ENCODE results near the gene RIMBP3B.
"Not testable (repeated sequence)": the region's sequence is repeated elsewhere in the genome, so short reads cannot be mapped to it uniquely, and the experiment has no call there.

RIMBP3B gene

GRCh38 chr22:21384468-21385357 is 1.2 kb downstream of the RIMBP3B start:
- not testable (repeated sequence) for H3K9me3 ChIP-seq (ENCODE audit: insufficient read depth, low read depth, low read length); H3K9ac ChIP-seq (ENCODE audit: low read depth, low read length); H3K27ac ChIP-seq (ENCODE audit: low read depth, low read length); H3K4me1 ChIP-seq (ENCODE audit: insufficient read depth, low read length); H3K4me3 ChIP-seq (ENCODE audit: low read length); H3K36me3 ChIP-seq (ENCODE audit: insufficient read depth, low read length); H3K27me3 ChIP-seq (ENCODE audit: insufficient read depth, low read length)
- no CpG with 5 or more reads among the region's 79 CpGs for WGBS

- not testable (repeated sequence) for H3K9ac ChIP-seq (ENCODE audit: low read depth, low read length); H3K4me3 ChIP-seq (ENCODE audit: low read length); H3K4me1 ChIP-seq (ENCODE audit: insufficient read depth, low read length); H3K36me3 ChIP-seq (ENCODE audit: insufficient read depth, low read length); H3K27me3 ChIP-seq (ENCODE audit: insufficient read depth, low read length); H3K27ac ChIP-seq (ENCODE audit: low read depth, low read length); H3K9me3 ChIP-seq (ENCODE audit: insufficient read depth, low read depth, low read length)
- WGBS = no CpG with 5 or more reads among the region's 7 CpGs
These were observed 5.9 kb downstream of the RIMBP3B start for GRCh38 chr22:21389480-21389879.

GRCh38 chr22:21390013-21390412 is 6.5 kb downstream of the RIMBP3B start:
- not testable (repeated sequence) for H3K4me1 ChIP-seq (ENCODE audit: insufficient read depth, low read length); H3K9me3 ChIP-seq (ENCODE audit: insufficient read depth, low read depth, low read length); H3K4me3 ChIP-seq (ENCODE audit: low read length); H3K27me3 ChIP-seq (ENCODE audit: insufficient read depth, low read length); H3K36me3 ChIP-seq (ENCODE audit: insufficient read depth, low read length); H3K9ac ChIP-seq (ENCODE audit: low read depth, low read length); H3K27ac ChIP-seq (ENCODE audit: low read depth, low read length)
- WGBS = no CpG with 5 or more reads among the region's 9 CpGs

- H3K27ac ChIP-seq (ENCODE audit: low read depth, low read length); H3K4me1 ChIP-seq (ENCODE audit: insufficient read depth, low read length); H3K36me3 ChIP-seq (ENCODE audit: insufficient read depth, low read length); H3K9me3 ChIP-seq (ENCODE audit: insufficient read depth, low read depth, low read length); H3K27me3 ChIP-seq (ENCODE audit: insufficient read depth, low read length); H3K9ac ChIP-seq (ENCODE audit: low read depth, low read length); H3K4me3 ChIP-seq (ENCODE audit: low read length): not testable (repeated sequence)
- WGBS = no CpG with 5 or more reads among the region's 7 CpGs
These were observed 11.1 kb downstream of the RIMBP3B start for GRCh38 chr22:21394613-21395012.

GRCh38 chr22:21401197-21401969 is 17.8 kb downstream of the RIMBP3B start:
- H3K4me3 ChIP-seq (ENCODE audit: low read length); H3K9ac ChIP-seq (ENCODE audit: low read depth, low read length); H3K4me1 ChIP-seq (ENCODE audit: insufficient read depth, low read length); H3K27me3 ChIP-seq (ENCODE audit: insufficient read depth, low read length); H3K9me3 ChIP-seq (ENCODE audit: insufficient read depth, low read depth, low read length); H3K27ac ChIP-seq (ENCODE audit: low read depth, low read length); H3K36me3 ChIP-seq (ENCODE audit: insufficient read depth, low read length): not testable (repeated sequence)
- no CpG with 5 or more reads among the region's 21 CpGs for WGBS

- not testable (repeated sequence) for H3K9ac ChIP-seq (ENCODE audit: low read depth, low read length)
- no CpG with 5 or more reads among the region's 5 CpGs for WGBS
These were observed 19.3 kb downstream of the RIMBP3B start for GRCh38 chr22:21402763-21403314.

GRCh38 chr22:21407139-21407538 is 23.6 kb downstream of the RIMBP3B start:
- not testable (repeated sequence) for H3K27ac ChIP-seq (ENCODE audit: low read depth, low read length); H3K9ac ChIP-seq (ENCODE audit: low read depth, low read length); H3K4me1 ChIP-seq (ENCODE audit: insufficient read depth, low read length); H3K4me3 ChIP-seq (ENCODE audit: low read length); H3K9me3 ChIP-seq (ENCODE audit: insufficient read depth, low read depth, low read length); H3K27me3 ChIP-seq (ENCODE audit: insufficient read depth, low read length); H3K36me3 ChIP-seq (ENCODE audit: insufficient read depth, low read length)
- no CpG with 5 or more reads among the region's 1 CpG for WGBS

More at GRCh38 chr22:21402763-21403314, 19.3 kb downstream of the RIMBP3B start:
- H3K4me3 ChIP-seq (ENCODE audit: low read length); H3K27ac ChIP-seq (ENCODE audit: low read depth, low read length); H3K9me3 ChIP-seq (ENCODE audit: insufficient read depth, low read depth, low read length); H3K4me1 ChIP-seq (ENCODE audit: insufficient read depth, low read length); H3K27me3 ChIP-seq (ENCODE audit: insufficient read depth, low read length); H3K36me3 ChIP-seq (ENCODE audit: insufficient read depth, low read length): not testable (repeated sequence)

- H3K27ac ChIP-seq (ENCODE audit: low read depth, low read length); H3K9me3 ChIP-seq (ENCODE audit: insufficient read depth, low read depth, low read length); H3K4me3 ChIP-seq (ENCODE audit: low read length); H3K27me3 ChIP-seq (ENCODE audit: insufficient read depth, low read length); H3K36me3 ChIP-seq (ENCODE audit: insufficient read depth, low read length); H3K4me1 ChIP-seq (ENCODE audit: insufficient read depth, low read length); H3K9ac ChIP-seq (ENCODE audit: low read depth, low read length): not testable (repeated sequence)
- WGBS = no CpG with 5 or more reads among the region's 4 CpGs
These were observed 24.2 kb downstream of the RIMBP3B start for GRCh38 chr22:21407792-21408191.

- not testable (repeated sequence) for H3K9me3 ChIP-seq (ENCODE audit: insufficient read depth, low read depth, low read length); H3K27ac ChIP-seq (ENCODE audit: low read depth, low read length); H3K27me3 ChIP-seq (ENCODE audit: insufficient read depth, low read length); H3K4me1 ChIP-seq (ENCODE audit: insufficient read depth, low read length); H3K9ac ChIP-seq (ENCODE audit: low read depth, low read length); H3K36me3 ChIP-seq (ENCODE audit: insufficient read depth, low read length)
- H3K4me3 ChIP-seq (ENCODE audit: low read length) = 0 out of 2 replicates have a peak overlapping the region, but pooled peaks have one; percentile 26
- 20% methylated on average over 3 of the region's 25 CpGs for WGBS
These were observed 32.8 kb downstream of the RIMBP3B start for GRCh38 chr22:21416375-21416774.

- not testable (repeated sequence) for H3K9me3 ChIP-seq (ENCODE audit: insufficient read depth, low read depth, low read length); H3K9ac ChIP-seq (ENCODE audit: low read depth, low read length); H3K27me3 ChIP-seq (ENCODE audit: insufficient read depth, low read length); H3K27ac ChIP-seq (ENCODE audit: low read depth, low read length); H3K4me1 ChIP-seq (ENCODE audit: insufficient read depth, low read length); H3K36me3 ChIP-seq (ENCODE audit: insufficient read depth, low read length)
- WGBS = no CpG with 5 or more reads among the region's 81 CpGs
- peak within 1 kb of the TSS; percentile 50 for H3K4me3 ChIP-seq (ENCODE audit: low read length)
These were observed 33.7 kb downstream of the RIMBP3B start, which contains the start of gene HIC2 for GRCh38 chr22:21417227-21417746. Gene HIC2 (plus strand): TSS chr22:21417371. CDS start chr22:21442832, 25,461 bp downstream.

GRCh38 chr22:21417853-21418252 is 34.3 kb downstream of the RIMBP3B start:
- H3K4me3 ChIP-seq (ENCODE audit: low read length) = peak overlapping the region; percentile 50
- not testable (repeated sequence) for H3K4me1 ChIP-seq (ENCODE audit: insufficient read depth, low read length); H3K9me3 ChIP-seq (ENCODE audit: insufficient read depth, low read depth, low read length); H3K27me3 ChIP-seq (ENCODE audit: insufficient read depth, low read length); H3K36me3 ChIP-seq (ENCODE audit: insufficient read depth, low read length); H3K9ac ChIP-seq (ENCODE audit: low read depth, low read length); H3K27ac ChIP-seq (ENCODE audit: low read depth, low read length)
- 0% methylated on average over 12 of the region's 33 CpGs for WGBS
